Activated CD8-positive, alpha-beta memory T cell treated with anti-CD3 and anti-CD28 coated beads, Interleukin-2, amount 50 U/mL, for 24 hours (primary cell): Measurements from ENCODE around the gene CLEC3B.

Source experiments
- DNase-seq: peaks from one replicate; pipeline ENCODE4 v3.0.0-alpha.2; 2020; ENCODE audit errors: extremely low read depth

Gene CLEC3B

GRCh38 chr3:45003406-45003805, 22.7 kb upstream of the CLEC3B start:
- DNase-seq = no peak

GRCh38 chr3:45003859-45004258, 22.2 kb upstream of the CLEC3B start:
- DNase-seq = no peak

- no peak for DNase-seq
Observed at GRCh38 chr3:45007091-45007490, 19.0 kb upstream of the CLEC3B start.

GRCh38 chr3:45008117-45008516, 18.0 kb upstream of the CLEC3B start:
- no peak for DNase-seq

- no peak for DNase-seq
Observed at GRCh38 chr3:45009868-45010267, 16.2 kb upstream of the CLEC3B start.

GRCh38 chr3:45010811-45011333, 15.2 kb upstream of the CLEC3B start:
- DNase-seq = no peak

- no peak for DNase-seq
Observed at GRCh38 chr3:45011756-45012508, 14.2 kb upstream of the CLEC3B start.

GRCh38 chr3:45012577-45012976, 13.5 kb upstream of the CLEC3B start:
- no peak for DNase-seq

GRCh38 chr3:45016916-45017315, 9.2 kb upstream of the CLEC3B start:
- no peak for DNase-seq

GRCh38 chr3:45017821-45018220, 8.3 kb upstream of the CLEC3B start:
- DNase-seq = no peak

- DNase-seq = no peak
Observed at GRCh38 chr3:45020534-45020933, 5.6 kb upstream of the CLEC3B start.

- DNase-seq = no peak
Observed at GRCh38 chr3:45021524-45022297, 4.4 kb upstream of the CLEC3B start.

GRCh38 chr3:45023675-45024074, 2.4 kb upstream of the CLEC3B start:
- no peak for DNase-seq

GRCh38 chr3:45024542-45025255, 1.4 kb upstream of the CLEC3B start:
- no peak for DNase-seq

GRCh38 chr3:45026957-45027356, 854 bp downstream of the CLEC3B start:
- DNase-seq = no peak

GRCh38 chr3:45027441-45027840, 1.3 kb downstream of the CLEC3B start:
- DNase-seq = no peak

- DNase-seq = no peak
Observed at GRCh38 chr3:45029216-45029615, 3.1 kb downstream of the CLEC3B start.

- DNase-seq = no peak
Observed at GRCh38 chr3:45029661-45030060, 3.6 kb downstream of the CLEC3B start.

- DNase-seq = no peak
Observed at GRCh38 chr3:45031531-45031930, 5.4 kb downstream of the CLEC3B start.

- DNase-seq = no peak
Observed at GRCh38 chr3:45032113-45032512, 6.0 kb downstream of the CLEC3B start.

- no peak for DNase-seq
Observed at GRCh38 chr3:45033791-45034190, 7.7 kb downstream of the CLEC3B start.

- no peak for DNase-seq
Observed at GRCh38 chr3:45034612-45035252, 8.6 kb downstream of the CLEC3B start.
